ENCODE measurements around the gene ZBTB42.

Gene ZBTB42

GRCh38 chr14:104756477-104757237 is 44.2 kb upstream of the ZBTB42 start:
- peaks cover 24% of the 10 kb centered on the region; the same call in 1 of the 2 replicates for H3K36me3 ChIP-seq (ENCODE audit: insufficient read depth, low read length)
- no peak for TF ChIP-seq POLR2AphosphoS5 (IDR thresholded peaks at IDR 0.05; ENCODE audit: borderline replicate concordance, low read depth, low read length)
- no peak for TF ChIP-seq FOXP2 (optimal IDR thresholded peaks at IDR 0.05; ENCODE audit: control extremely low read depth, extremely low read length, insufficient read depth)
- TF ChIP-seq EZH2 (IDR thresholded peaks at IDR 0.05) = no peak

DNA sequence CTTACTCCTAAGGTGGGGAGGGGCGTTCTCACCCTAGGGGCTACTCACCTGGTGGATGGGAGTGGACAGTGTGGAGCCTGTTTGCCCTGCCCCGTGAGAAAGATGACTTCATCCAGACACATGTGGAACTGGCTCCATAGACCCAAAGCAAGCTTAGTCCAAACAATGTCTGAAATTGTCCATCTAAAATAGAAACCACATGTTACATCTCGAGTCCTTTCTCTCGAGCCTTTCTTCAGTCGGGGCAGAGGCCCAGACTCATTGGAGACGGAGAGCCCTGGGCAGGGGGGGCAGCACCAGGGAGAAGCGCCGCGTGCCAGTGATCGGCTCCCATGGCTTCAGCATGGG is 43.7 kb upstream of the ZBTB42 start:
- no peak overlapping the region for H3K4me3 ChIP-seq
- no peak overlapping the region for H3K27ac ChIP-seq
- DNase-seq (ENCODE audit: low read depth, low spot score) = no peak
- H3K9ac ChIP-seq (ENCODE audit: insufficient read length) = no peak overlapping the region
- H3K9me3 ChIP-seq (ENCODE audit: low read depth, low read length) = no peaks in the 10 kb centered on the region
- TF ChIP-seq POLR2AphosphoS5 (IDR thresholded peaks at IDR 0.05; ENCODE audit: borderline replicate concordance, low read depth, low read length) = no peak
- TF ChIP-seq FOXP2 (optimal IDR thresholded peaks at IDR 0.05; ENCODE audit: control extremely low read depth, extremely low read length, insufficient read depth) = no peak
- no peak for TF ChIP-seq EZH2 (IDR thresholded peaks at IDR 0.05)
- peaks cover 24% of the 10 kb centered on the region; the same call in 1 of the 2 replicates for H3K36me3 ChIP-seq (ENCODE audit: insufficient read depth, low read length)

More at GRCh38 chr14:104756477-104757237, 44.2 kb upstream of the ZBTB42 start:
- Histone ChIP-seq H3K9me3 (ENCODE audit: low read depth, low read length) (no peaks in the 10 kb centered on the region), H3K9ac (ENCODE audit: insufficient read length) (no peak overlapping the region), H3K27ac (no peak overlapping the region), H3K4me3 (no peak overlapping the region)
- DNase-seq (ENCODE audit: low read depth, low spot score) = no peak

GRCh38 chr14:104757681-104758392 is 43.1 kb upstream of the ZBTB42 start:
- Histone ChIP-seq H3K4me3 (no peak overlapping the region), H3K9ac (ENCODE audit: insufficient read length) (no peak overlapping the region), H3K27ac (no peak overlapping the region), H3K36me3 (ENCODE audit: insufficient read depth, low read length) (peaks cover 24% of the 10 kb centered on the region; the same call in 1 of the 2 replicates), H3K9me3 (ENCODE audit: low read depth, low read length) (no peaks in the 10 kb centered on the region)
- no peak for DNase-seq (ENCODE audit: low read depth, low spot score)
- TF ChIP-seq FOXP2 (optimal IDR thresholded peaks at IDR 0.05; ENCODE audit: control extremely low read depth, extremely low read length, insufficient read depth) = no peak
- TF ChIP-seq POLR2AphosphoS5 (IDR thresholded peaks at IDR 0.05; ENCODE audit: borderline replicate concordance, low read depth, low read length) = no peak
- no peak for TF ChIP-seq EZH2 (IDR thresholded peaks at IDR 0.05)

GRCh38 chr14:104758981-104759969 is 41.6 kb upstream of the ZBTB42 start:
- no peak overlapping the region for H3K9ac ChIP-seq (ENCODE audit: insufficient read length)
- no peak overlapping the region for H3K4me3 ChIP-seq
- H3K27ac ChIP-seq = no peak overlapping the region
- DNase-seq (ENCODE audit: low read depth, low spot score) = no peak
- H3K36me3 ChIP-seq (ENCODE audit: insufficient read depth, low read length) = peaks cover 24% of the 10 kb centered on the region; the same call in 1 of the 2 replicates
- TF ChIP-seq POLR2AphosphoS5 (IDR thresholded peaks at IDR 0.05; ENCODE audit: borderline replicate concordance, low read depth, low read length) (no peak), EZH2 (IDR thresholded peaks at IDR 0.05) (no peak), FOXP2 (optimal IDR thresholded peaks at IDR 0.05; ENCODE audit: control extremely low read depth, extremely low read length, insufficient read depth) (no peak)
- no peaks in the 10 kb centered on the region for H3K9me3 ChIP-seq (ENCODE audit: low read depth, low read length)

DNA sequence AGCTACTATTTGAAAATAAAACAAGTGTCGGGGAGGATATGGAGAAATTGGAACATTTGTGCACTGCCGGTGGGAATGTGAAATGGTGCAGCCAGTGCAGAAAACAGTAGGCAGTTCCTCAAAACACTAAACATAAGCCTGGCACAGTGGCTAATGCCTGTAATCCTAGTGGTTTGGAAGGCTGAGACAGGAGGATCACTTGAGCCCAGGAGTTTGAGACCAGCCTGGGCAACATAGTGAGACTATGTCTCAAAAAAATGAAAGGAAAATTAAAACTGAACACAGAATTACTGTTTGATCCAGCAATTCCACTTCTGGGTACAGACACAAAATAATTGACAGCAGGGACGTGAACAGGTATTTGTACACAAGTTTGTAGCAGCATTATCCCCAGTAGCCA is 35.4 kb upstream of the ZBTB42 start:
- H3K9me3 ChIP-seq (ENCODE audit: low read depth, low read length) = no peaks in the 10 kb centered on the region
- DNase-seq (ENCODE audit: low read depth, low spot score) = no peak
- no peaks in the 10 kb centered on the region; the same call in 1 of the 2 replicates for H3K36me3 ChIP-seq (ENCODE audit: insufficient read depth, low read length)
- H3K4me3 ChIP-seq = no peak overlapping the region
- no peak overlapping the region for H3K9ac ChIP-seq (ENCODE audit: insufficient read length)
- TF ChIP-seq POLR2AphosphoS5 (IDR thresholded peaks at IDR 0.05; ENCODE audit: borderline replicate concordance, low read depth, low read length) (no peak), FOXP2 (optimal IDR thresholded peaks at IDR 0.05; ENCODE audit: control extremely low read depth, extremely low read length, insufficient read depth) (no peak), EZH2 (IDR thresholded peaks at IDR 0.05) (no peak)
- H3K27ac ChIP-seq = no peak overlapping the region

DNA sequence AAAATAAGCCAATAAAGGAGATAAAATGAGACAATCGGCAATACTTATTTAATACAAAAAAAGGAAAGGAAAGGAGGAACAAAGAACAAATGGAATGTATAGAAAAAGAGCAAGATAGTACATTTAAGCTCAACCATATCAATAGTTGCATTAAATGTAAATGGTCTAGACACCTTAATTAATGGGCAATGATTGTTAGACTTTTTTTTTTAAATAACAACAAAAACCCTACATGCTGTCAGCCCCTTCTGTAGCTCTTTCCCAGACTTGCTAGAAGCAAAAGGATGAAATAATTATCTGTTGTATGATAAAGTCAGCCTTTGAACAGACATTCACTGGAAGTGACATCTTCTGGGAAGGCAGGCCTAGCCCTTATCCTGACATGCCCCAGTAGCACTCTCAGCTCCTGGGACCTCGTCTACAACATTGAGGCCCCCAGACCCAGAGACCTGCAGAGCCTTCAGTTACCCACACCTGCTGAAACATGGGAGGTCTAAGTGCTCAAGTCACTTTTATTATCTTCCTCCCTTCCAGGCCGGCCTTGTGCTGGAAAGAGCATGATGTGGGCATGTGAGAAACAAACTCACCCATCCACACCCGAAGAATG is 34.5 kb upstream of the ZBTB42 start:
- Histone ChIP-seq H3K9ac (ENCODE audit: insufficient read length) (no peak overlapping the region), H3K4me3 (no peak overlapping the region), H3K27ac (no peak overlapping the region), H3K36me3 (ENCODE audit: insufficient read depth, low read length) (peaks cover 4% of the 10 kb centered on the region; the same call in 1 of the 2 replicates), H3K9me3 (ENCODE audit: low read depth, low read length) (peaks cover 5% of the 10 kb centered on the region; the same call in 1 of the 2 replicates)
- TF ChIP-seq FOXP2 (optimal IDR thresholded peaks at IDR 0.05; ENCODE audit: control extremely low read depth, extremely low read length, insufficient read depth) = no peak
- TF ChIP-seq POLR2AphosphoS5 (IDR thresholded peaks at IDR 0.05; ENCODE audit: borderline replicate concordance, low read depth, low read length) = no peak
- TF ChIP-seq EZH2 (IDR thresholded peaks at IDR 0.05) = no peak
- no peak for DNase-seq (ENCODE audit: low read depth, low spot score)

- Histone ChIP-seq H3K9me3 (ENCODE audit: low read depth, low read length) (peaks cover 5% of the 10 kb centered on the region; the same call in 1 of the 2 replicates), H3K4me3 (no peak overlapping the region), H3K9ac (ENCODE audit: insufficient read length) (no peak overlapping the region), H3K36me3 (ENCODE audit: insufficient read depth, low read length) (peaks cover 11% of the 10 kb centered on the region; the same call in 1 of the 2 replicates), H3K27ac (no peak overlapping the region)
- no peak for TF ChIP-seq EZH2 (IDR thresholded peaks at IDR 0.05)
- DNase-seq (ENCODE audit: low read depth, low spot score) = no peak
Measured at GRCh38 chr14:104766863-104767633, 33.9 kb upstream of the ZBTB42 start.

Measured in SK-N-MC (cell line).